Activated B cell treated with CpG ODN at 0.5 μM for 24 hours (primary cell): ENCODE results near the gene SCN4B. TPM values are rescaled to one million over a fixed set of nuclear protein-coding genes. Genes with fewer than 3 reads are reported as not detected.

Experiments used
- ATAC-seq: fragments of 200-7000 bp; cut with Tn5 transposase; one replicate; pipeline ENCODE4 v1.10.0; 2021; ENCODE audit warnings: low read depth, mild to moderate bottlenecking, moderate library complexity
- CTCF ChIA-PET: fragments of 350-600 bp; sonication (Branson Sonifier 250); formaldehyde crosslinking; loops from one replicate; lab custom pipeline; 2021; ENCODE audit warnings: antibody characterized with exemption; lab: Charles Lee
- POLR2A ChIA-PET: fragments of 350-600 bp; sonication (Branson Sonifier 250); formaldehyde crosslinking; loops from one replicate; lab custom pipeline; 2021; ENCODE audit warnings: antibody characterized with exemption; lab: Charles Lee
- DNase-seq: peaks from one replicate; pipeline ENCODE4 v3.0.0; 2022
- H3K27ac Mint-ChIP-seq: one replicate; pipeline ENCODE4 v1.8.0; 2020; ENCODE audit warnings: mixed read lengths
- H3K27me3 Mint-ChIP-seq: one replicate; pipeline ENCODE4 v1.8.0; 2021; ENCODE audit warnings: mixed read lengths
- H3K36me3 Mint-ChIP-seq: one replicate; pipeline ENCODE4 v1.8.0; 2021; ENCODE audit warnings: low read depth, mixed read lengths
- H3K4me1 Mint-ChIP-seq: one replicate; pipeline ENCODE4 v1.8.0; 2021; ENCODE audit warnings: mixed read lengths
- H3K4me3 Mint-ChIP-seq: one replicate; pipeline ENCODE4 v1.8.0; 2020; ENCODE audit warnings: mild to moderate bottlenecking, mixed read lengths
- H3K9me3 Mint-ChIP-seq: one replicate; pipeline ENCODE4 v1.8.0; 2020; ENCODE audit warnings: mixed read lengths
- intact Hi-C: fragments of 100-400 bp; cut with micrococcal nuclease; formaldehyde crosslinking; loops from one replicate; pipeline ENCODE4 v1.15.1; 2024
- total RNA-seq: library from RNA; stranded (reverse); gene quantifications from 2 replicates; pipeline ENCODE4 v1.2.3, GENCODE V29; 2022
- TF ChIP-seq, protein P1 (sequence below): fragments of 200-600 bp; IDR thresholded peaks from one replicate; pipeline ENCODE4 v1.8.0; 2022; ENCODE audit warnings: antibody characterized with exemption, mild to moderate bottlenecking

The SCN4B gene
- total RNA-seq, 1 donor from 2014 or later, result not detected

- Mint-ChIP-seq H3K4me3 (no peak overlapping the region), H3K4me1 (peaks cover 6% of the 10 kb centered on the region), H3K27me3 (peaks cover 55% of the 10 kb centered on the region), H3K27ac (no peak overlapping the region), H3K9me3 (no peaks in the 10 kb centered on the region), H3K36me3 (no peaks in the 10 kb centered on the region)
- DNase-seq (no peak), ATAC-seq (no peak)
- ChIA-PET POLR2A (no interaction called here), CTCF (interaction anchor here (1.1 kb wide), 1 partner anchor 15 kb away, joined by 5 read pairs; no protein-coding TSS in a partner anchor)
- TF ChIP-seq, protein P1, sequence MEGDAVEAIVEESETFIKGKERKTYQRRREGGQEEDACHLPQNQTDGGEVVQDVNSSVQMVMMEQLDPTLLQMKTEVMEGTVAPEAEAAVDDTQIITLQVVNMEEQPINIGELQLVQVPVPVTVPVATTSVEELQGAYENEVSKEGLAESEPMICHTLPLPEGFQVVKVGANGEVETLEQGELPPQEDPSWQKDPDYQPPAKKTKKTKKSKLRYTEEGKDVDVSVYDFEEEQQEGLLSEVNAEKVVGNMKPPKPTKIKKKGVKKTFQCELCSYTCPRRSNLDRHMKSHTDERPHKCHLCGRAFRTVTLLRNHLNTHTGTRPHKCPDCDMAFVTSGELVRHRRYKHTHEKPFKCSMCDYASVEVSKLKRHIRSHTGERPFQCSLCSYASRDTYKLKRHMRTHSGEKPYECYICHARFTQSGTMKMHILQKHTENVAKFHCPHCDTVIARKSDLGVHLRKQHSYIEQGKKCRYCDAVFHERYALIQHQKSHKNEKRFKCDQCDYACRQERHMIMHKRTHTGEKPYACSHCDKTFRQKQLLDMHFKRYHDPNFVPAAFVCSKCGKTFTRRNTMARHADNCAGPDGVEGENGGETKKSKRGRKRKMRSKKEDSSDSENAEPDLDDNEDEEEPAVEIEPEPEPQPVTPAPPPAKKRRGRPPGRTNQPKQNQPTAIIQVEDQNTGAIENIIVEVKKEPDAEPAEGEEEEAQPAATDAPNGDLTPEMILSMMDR, result no peak
- intact Hi-C loops, result no loop called here
Observed at GRCh38 chr11:118156531-118157185, 4.0 kb upstream of the SCN4B start.

DNA sequence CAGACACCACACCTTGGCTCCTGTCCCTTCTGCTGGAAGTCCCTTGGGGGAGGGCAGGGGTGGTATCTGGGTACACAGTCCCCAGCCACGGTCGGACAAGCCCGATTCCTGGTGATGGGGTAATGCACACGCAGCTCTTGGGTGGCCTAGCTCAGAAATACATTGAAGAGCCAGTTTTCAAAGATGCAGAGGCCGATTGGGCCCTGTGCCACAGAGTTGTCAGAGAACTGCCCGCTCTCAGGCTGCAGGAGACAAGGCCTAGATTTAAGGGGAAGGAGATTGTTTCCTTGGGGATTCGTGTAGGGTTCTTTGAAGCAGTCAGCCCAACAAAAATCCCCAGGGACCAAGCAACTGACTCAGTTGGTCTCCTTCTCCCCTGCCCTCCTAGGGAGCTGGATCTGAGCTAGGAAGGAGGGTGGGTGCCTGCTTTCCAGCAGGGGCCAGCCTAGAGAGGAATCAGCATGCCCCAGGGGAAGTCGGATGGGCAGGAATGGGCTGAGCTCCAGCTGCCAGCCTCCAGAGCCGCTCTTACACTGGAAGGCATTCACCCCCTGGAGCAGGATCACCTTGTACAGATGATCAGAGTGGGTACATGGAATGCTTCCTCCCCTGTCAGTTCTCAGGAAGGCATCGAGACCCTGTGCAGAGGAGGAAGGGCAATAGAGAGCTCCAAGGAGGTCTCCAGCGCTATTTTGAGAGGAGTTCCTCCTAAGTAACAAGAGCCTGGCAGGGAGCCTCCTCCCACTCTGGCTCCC is 3.3 kb upstream of the SCN4B start:
- Mint-ChIP-seq H3K4me3 (no peak overlapping the region), H3K4me1 (peaks cover 6% of the 10 kb centered on the region), H3K27ac (no peak overlapping the region), H3K9me3 (no peaks in the 10 kb centered on the region), H3K27me3 (peaks cover 62% of the 10 kb centered on the region), H3K36me3 (no peaks in the 10 kb centered on the region)
- CTCF ChIA-PET, result interaction anchor here (1.0 to 1.1 kb wide), 2 partner anchors 12 to 15 kb away, joined by 4 to 5 read pairs; no protein-coding TSS in a partner anchor
- POLR2A ChIA-PET, result no interaction called here
- DNase-seq, result no peak
- no peak for ATAC-seq
- intact Hi-C loops, result no loop called here
- TF ChIP-seq, protein P1, result no peak

- Mint-ChIP-seq H3K4me3 (no peak overlapping the region), H3K9me3 (no peaks in the 10 kb centered on the region), H3K36me3 (no peaks in the 10 kb centered on the region), H3K27me3 (peaks cover 70% of the 10 kb centered on the region), H3K4me1 (peaks cover 6% of the 10 kb centered on the region), H3K27ac (no peak overlapping the region)
- DNase-seq (no peak), ATAC-seq (no peak)
- TF ChIP-seq, protein P1, result no peak
- intact Hi-C loops, result no loop called here
- CTCF ChIA-PET, result interaction anchor here (1.3 kb wide), 1 partner anchor 17 kb away, joined by 4 read pairs; no protein-coding TSS in a partner anchor
- POLR2A ChIA-PET, result no interaction called here
Observed at GRCh38 chr11:118154641-118155040, 2.0 kb upstream of the SCN4B start.

DNA sequence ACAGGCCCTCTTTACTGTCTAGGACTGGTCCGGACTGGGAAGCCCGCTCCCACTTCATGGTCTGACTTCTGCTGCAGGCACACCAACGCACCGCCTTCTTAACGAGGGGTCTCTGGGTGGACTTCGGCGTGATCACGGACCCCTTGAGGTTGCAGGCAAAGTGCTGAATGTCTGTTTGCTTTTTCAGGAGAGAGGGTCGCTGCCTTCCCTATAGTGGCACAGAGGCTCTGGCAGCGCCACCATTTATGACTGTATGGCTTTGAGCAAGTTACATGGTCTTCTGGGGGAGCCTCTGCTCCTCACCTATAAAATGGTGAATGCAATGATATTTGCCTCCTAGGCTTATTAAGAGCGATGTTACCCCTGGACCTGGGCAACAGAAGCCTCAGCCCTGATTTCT is 1.4 kb upstream of the SCN4B start:
- no peaks in the 10 kb centered on the region for H3K9me3 Mint-ChIP-seq
- H3K36me3 Mint-ChIP-seq, result no peaks in the 10 kb centered on the region
- peaks cover 68% of the 10 kb centered on the region for H3K27me3 Mint-ChIP-seq
- no peak overlapping the region for H3K4me3 Mint-ChIP-seq
- H3K27ac Mint-ChIP-seq, result no peak overlapping the region
- POLR2A ChIA-PET, result no interaction called here
- intact Hi-C loops, result no loop called here
- TF ChIP-seq, protein P1, result no peak
- CTCF ChIA-PET, result no interaction called here
- H3K4me1 Mint-ChIP-seq, result peaks cover 6% of the 10 kb centered on the region
- ATAC-seq (no peak), DNase-seq (no peak)

DNA sequence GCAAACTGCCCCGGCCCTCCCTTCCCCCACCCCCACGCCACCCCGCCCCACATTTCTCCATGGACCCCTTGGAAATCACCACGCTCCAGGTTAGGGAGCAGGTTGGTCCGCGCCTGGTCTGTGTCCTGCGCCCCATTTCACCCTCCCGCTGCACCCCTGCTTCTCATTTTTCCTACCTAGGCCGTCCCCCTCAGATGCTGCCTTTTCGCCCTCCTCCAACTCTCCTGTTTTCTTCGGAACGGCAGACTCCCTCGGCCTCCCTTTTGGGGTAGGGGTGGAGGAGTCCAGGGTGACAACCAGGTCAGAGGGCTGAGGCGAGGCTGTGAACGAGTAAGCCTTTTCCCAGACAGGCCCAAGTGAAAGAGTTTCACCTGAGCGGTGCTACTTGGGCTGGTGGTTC is 893 bp upstream of the SCN4B start:
- H3K27me3 Mint-ChIP-seq, result peaks cover 68% of the 10 kb centered on the region
- ATAC-seq, result no peak
- H3K4me1 Mint-ChIP-seq, result peaks cover 6% of the 10 kb centered on the region
- H3K9me3 Mint-ChIP-seq, result no peaks in the 10 kb centered on the region
- no peak for DNase-seq
- CTCF ChIA-PET, result no interaction called here
- H3K27ac Mint-ChIP-seq, result no peak overlapping the region
- H3K4me3 Mint-ChIP-seq, result no peak overlapping the region
- POLR2A ChIA-PET, result no interaction called here
- TF ChIP-seq, protein P1, result no peak
- H3K36me3 Mint-ChIP-seq, result no peaks in the 10 kb centered on the region
- intact Hi-C loops, result no loop called here
